Measurements from ENCODE around the gene ATP12A. TPM values are rescaled to one million over a fixed set of nuclear protein-coding genes. Genes with fewer than 3 reads are reported as not detected.

ATP12A gene
- total and polyA plus RNA-seq, 2 donors, result 0.28 to 2.2 TPM

DNA sequence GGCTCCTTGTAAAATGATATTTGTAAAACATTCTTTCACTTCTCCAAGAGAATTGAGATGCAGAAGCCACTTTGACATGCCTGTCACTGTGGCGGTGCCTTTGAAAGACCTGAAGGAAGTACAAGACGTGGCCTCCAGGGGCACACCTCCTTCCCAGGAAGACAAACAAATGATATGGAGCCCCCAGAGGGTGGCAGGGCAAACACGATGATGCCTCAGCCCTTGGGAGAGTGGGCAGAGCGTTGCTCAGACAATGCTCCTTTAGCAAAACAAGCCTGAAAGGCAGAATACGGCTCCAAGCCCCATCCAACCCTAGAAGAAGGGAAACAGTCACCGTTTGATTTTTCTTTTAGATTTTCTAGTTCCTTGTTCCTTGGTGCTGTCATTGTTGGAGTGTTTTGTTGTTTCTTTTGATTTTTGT lies 9.2 kb upstream of the ATP12A start:
- H3K36me3 ChIP-seq (ENCODE audit: control insufficient read depth in 2 of 2, insufficient read depth in 2 of 2, low read length in 1 of 2), result no peaks in the 10 kb centered on the region
- peak in 3 of 9 donors; percentile 15 to 50 (median 19) for DNase-seq (ENCODE audit: low read depth in 6 of 9, low spot score in 9 of 9)
- WGBS, result 3% methylated on average over 6 of the region's 6 CpGs
- H3K4me3 ChIP-seq (ENCODE audit: low read length in 2 of 2), result no peak overlapping the region
- no peak overlapping the region for H3K27ac ChIP-seq (ENCODE audit: low read depth in 1 of 2, low read length in 1 of 2)
- H3K9me3 ChIP-seq (ENCODE audit: control insufficient read depth in 2 of 2, insufficient read depth in 1 of 2, low read length in 1 of 2), result no peaks in the 10 kb centered on the region
- peaks cover 0 to 4% of the 10 kb centered on the region in 2 donors for H3K27me3 ChIP-seq (ENCODE audit: control insufficient read depth in 2 of 2, insufficient read depth in 1 of 2, low read length in 1 of 2)
- peaks cover 0 to 4% of the 10 kb centered on the region in 2 donors for H3K4me1 ChIP-seq (ENCODE audit: control insufficient read depth in 2 of 2, insufficient read depth in 2 of 2, low read length in 2 of 2)

DNA sequence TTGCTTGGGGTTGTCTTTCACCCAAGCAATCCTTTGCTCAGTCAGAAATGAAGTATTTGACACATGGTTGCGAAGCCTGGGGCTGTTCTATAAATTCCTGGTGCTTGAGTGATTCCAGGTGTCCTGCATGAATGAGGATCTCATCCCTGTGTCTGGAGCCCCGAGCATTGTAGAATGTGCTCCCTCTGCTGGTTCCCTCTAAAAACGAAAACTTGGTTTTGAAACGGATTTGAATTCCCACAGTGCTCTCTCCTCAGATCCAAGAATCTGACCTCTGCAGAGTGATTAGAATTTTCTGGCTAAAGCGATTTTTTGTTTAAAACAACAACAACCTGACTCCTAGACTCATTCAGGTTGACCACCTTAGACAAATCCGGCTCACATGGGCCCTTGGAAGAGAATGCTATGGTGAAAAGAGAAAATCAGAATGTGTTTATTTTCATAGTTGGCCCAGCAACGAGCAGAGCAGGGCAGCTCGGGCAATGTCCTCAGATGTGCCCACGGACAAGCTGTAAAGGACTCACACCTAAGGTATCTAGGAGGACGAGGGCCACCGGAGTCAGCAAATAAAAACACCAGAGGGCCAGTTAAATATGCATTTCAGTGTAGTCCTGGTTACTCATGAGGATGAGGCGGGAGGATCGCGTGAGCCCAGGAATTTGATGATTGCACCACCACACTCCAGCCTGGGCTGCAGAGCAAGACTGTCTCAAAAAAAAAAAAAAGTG lies 8.7 kb upstream of the ATP12A start:
- H3K4me3 ChIP-seq (ENCODE audit: low read length in 2 of 2), result no peak overlapping the region
- no peaks in the 10 kb centered on the region for H3K36me3 ChIP-seq (ENCODE audit: control insufficient read depth in 2 of 2, insufficient read depth in 2 of 2, low read length in 1 of 2)
- no peak overlapping the region for H3K27ac ChIP-seq (ENCODE audit: low read depth in 1 of 2, low read length in 1 of 2)
- no peaks in the 10 kb centered on the region for H3K9me3 ChIP-seq (ENCODE audit: control insufficient read depth in 2 of 2, insufficient read depth in 1 of 2, low read length in 1 of 2)
- WGBS, result 46% methylated on average over 14 of the region's 14 CpGs
- peaks cover 2 to 7% of the 10 kb centered on the region in 2 donors for H3K27me3 ChIP-seq (ENCODE audit: control insufficient read depth in 2 of 2, insufficient read depth in 1 of 2, low read length in 1 of 2)
- peaks cover 0 to 7% of the 10 kb centered on the region in 2 donors for H3K4me1 ChIP-seq (ENCODE audit: control insufficient read depth in 2 of 2, insufficient read depth in 2 of 2, low read length in 2 of 2)
- DNase-seq (ENCODE audit: low read depth in 6 of 9, low spot score in 9 of 9), result peak in 1 of 9 donors; percentile 49

- DNase-seq (ENCODE audit: low read depth in 6 of 9, low spot score in 9 of 9), result no peak
- Histone ChIP-seq H3K27ac (ENCODE audit: low read depth in 1 of 2, low read length in 1 of 2) (no peak overlapping the region), H3K9me3 (ENCODE audit: control insufficient read depth in 2 of 2, insufficient read depth in 1 of 2, low read length in 1 of 2) (no peaks in the 10 kb centered on the region), H3K27me3 (ENCODE audit: control insufficient read depth in 2 of 2, insufficient read depth in 1 of 2, low read length in 1 of 2) (peaks cover 2 to 11% of the 10 kb centered on the region in 2 donors), H3K4me3 (ENCODE audit: low read length in 2 of 2) (no peak overlapping the region), H3K4me1 (ENCODE audit: control insufficient read depth in 2 of 2, insufficient read depth in 2 of 2, low read length in 2 of 2) (peaks cover 0 to 7% of the 10 kb centered on the region in 2 donors), H3K36me3 (ENCODE audit: control insufficient read depth in 2 of 2, insufficient read depth in 2 of 2, low read length in 1 of 2) (no peaks in the 10 kb centered on the region)
- WGBS, result 87% methylated on average over 9 of the region's 9 CpGs
These were observed 7.8 kb upstream of the ATP12A start for GRCh38 chr13:24672141-24673132.

DNA sequence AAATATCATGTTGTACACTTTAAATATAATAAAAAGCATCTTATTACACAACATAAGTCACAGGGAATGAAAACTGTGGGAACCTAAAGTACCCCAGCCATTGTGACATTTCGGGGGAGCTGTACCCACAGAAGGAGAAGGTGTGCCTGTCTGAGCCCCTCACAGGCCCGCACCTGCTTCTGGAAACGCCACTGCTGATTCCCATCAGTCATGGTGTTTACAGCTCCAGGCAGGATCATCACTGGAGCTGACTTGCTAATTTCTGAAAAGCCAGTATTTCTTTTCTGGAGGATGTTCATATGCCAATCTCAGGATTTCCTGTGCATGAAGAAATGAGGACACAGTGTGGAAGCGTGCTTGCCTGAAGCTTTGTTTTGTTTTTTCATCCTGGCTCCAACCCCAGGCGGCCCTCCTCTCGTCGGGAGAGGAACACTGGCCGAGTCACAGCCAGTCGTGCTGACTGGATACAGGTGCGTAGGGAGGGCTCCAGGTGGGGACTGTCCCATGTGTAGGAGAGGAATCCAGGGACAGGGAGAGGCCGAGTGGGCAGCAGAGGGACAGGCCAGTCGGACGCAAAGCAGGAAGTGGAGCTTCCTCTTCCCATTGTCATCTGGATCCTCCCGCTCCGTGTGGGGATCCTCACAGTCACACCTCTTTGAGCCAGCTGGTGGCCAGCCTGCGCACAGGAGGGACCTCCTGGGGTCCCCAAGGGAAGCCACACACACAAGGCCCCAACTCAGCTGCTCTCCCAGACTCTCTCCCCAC lies 4.2 kb upstream of the ATP12A start:
- no peak overlapping the region for H3K27ac ChIP-seq (ENCODE audit: low read depth in 1 of 2, low read length in 1 of 2)
- DNase-seq (ENCODE audit: low read depth in 6 of 9, low spot score in 9 of 9), result no peak
- 89% methylated on average over 16 of the region's 16 CpGs for WGBS
- H3K27me3 ChIP-seq (ENCODE audit: control insufficient read depth in 2 of 2, insufficient read depth in 1 of 2, low read length in 1 of 2), result peaks cover 17 to 42% of the 10 kb centered on the region in 2 donors
- H3K36me3 ChIP-seq (ENCODE audit: control insufficient read depth in 2 of 2, insufficient read depth in 2 of 2, low read length in 1 of 2), result no peaks in the 10 kb centered on the region
- no peak overlapping the region for H3K4me3 ChIP-seq (ENCODE audit: low read length in 2 of 2)
- peaks cover 6 to 11% of the 10 kb centered on the region in 2 donors for H3K4me1 ChIP-seq (ENCODE audit: control insufficient read depth in 2 of 2, insufficient read depth in 2 of 2, low read length in 2 of 2)
- H3K9me3 ChIP-seq (ENCODE audit: control insufficient read depth in 2 of 2, insufficient read depth in 1 of 2, low read length in 1 of 2), result no peaks in the 10 kb centered on the region

DNA sequence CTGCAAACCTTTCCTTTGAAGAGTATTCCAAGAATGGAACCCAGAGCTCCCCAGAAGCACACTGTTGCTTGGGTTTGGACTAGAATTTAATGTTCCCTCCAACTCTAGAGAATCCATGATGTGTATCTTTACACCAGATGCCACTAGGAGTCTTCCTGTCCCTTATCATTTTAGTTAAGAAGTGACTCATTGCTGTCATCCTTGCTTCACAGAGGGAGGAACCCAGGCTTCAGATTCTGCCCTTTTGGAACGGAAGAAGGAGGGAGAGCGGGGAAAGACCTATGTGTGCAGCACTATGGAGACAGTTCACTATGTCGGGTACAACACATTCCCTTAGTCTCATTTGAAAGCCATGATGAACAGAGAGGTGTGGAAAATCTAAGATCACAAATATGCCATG lies 2.1 kb upstream of the ATP12A start:
- Histone ChIP-seq H3K4me1 (ENCODE audit: control insufficient read depth in 2 of 2, insufficient read depth in 2 of 2, low read length in 2 of 2) (peaks cover 6 to 10% of the 10 kb centered on the region in 2 donors), H3K9me3 (ENCODE audit: control insufficient read depth in 2 of 2, insufficient read depth in 1 of 2, low read length in 1 of 2) (no peaks in the 10 kb centered on the region), H3K27me3 (ENCODE audit: control insufficient read depth in 2 of 2, insufficient read depth in 1 of 2, low read length in 1 of 2) (peaks cover 24 to 56% of the 10 kb centered on the region in 2 donors), H3K27ac (ENCODE audit: low read depth in 1 of 2, low read length in 1 of 2) (no peak overlapping the region), H3K36me3 (ENCODE audit: control insufficient read depth in 2 of 2, insufficient read depth in 2 of 2, low read length in 1 of 2) (no peaks in the 10 kb centered on the region), H3K4me3 (ENCODE audit: low read length in 2 of 2) (no peak overlapping the region)
- WGBS, result 95% methylated on average over 3 of the region's 3 CpGs
- DNase-seq (ENCODE audit: low read depth in 6 of 9, low spot score in 9 of 9), result no peak

- no peak for DNase-seq (ENCODE audit: low read depth in 6 of 9, low spot score in 9 of 9)
- H3K4me1 ChIP-seq (ENCODE audit: control insufficient read depth in 2 of 2, insufficient read depth in 2 of 2, low read length in 2 of 2), result peaks cover 13 to 20% of the 10 kb centered on the region in 2 donors
- no peaks in the 10 kb centered on the region for H3K36me3 ChIP-seq (ENCODE audit: control insufficient read depth in 2 of 2, insufficient read depth in 2 of 2, low read length in 1 of 2)
- no peak overlapping the region for H3K27ac ChIP-seq (ENCODE audit: low read depth in 1 of 2, low read length in 1 of 2)
- 30% methylated on average over 6 of the region's 6 CpGs for WGBS
- H3K27me3 ChIP-seq (ENCODE audit: control insufficient read depth in 2 of 2, insufficient read depth in 1 of 2, low read length in 1 of 2), result peaks cover 24 to 56% of the 10 kb centered on the region in 2 donors
- H3K9me3 ChIP-seq (ENCODE audit: control insufficient read depth in 2 of 2, insufficient read depth in 1 of 2, low read length in 1 of 2), result no peaks in the 10 kb centered on the region
- no peak overlapping the region for H3K4me3 ChIP-seq (ENCODE audit: low read length in 2 of 2)
These were observed 522 bp upstream of the ATP12A start for GRCh38 chr13:24679686-24680085.

- 38% methylated on average over 29 of the region's 29 CpGs for WGBS
- Histone ChIP-seq H3K27me3 (ENCODE audit: control insufficient read depth in 2 of 2, insufficient read depth in 1 of 2, low read length in 1 of 2) (peaks cover 24 to 59% of the 10 kb centered on the region in 2 donors), H3K9me3 (ENCODE audit: control insufficient read depth in 2 of 2, insufficient read depth in 1 of 2, low read length in 1 of 2) (no peaks in the 10 kb centered on the region), H3K4me3 (ENCODE audit: low read length in 2 of 2) (peak overlapping the region in 1 of 2 donors; percentile 41), H3K27ac (ENCODE audit: low read depth in 1 of 2, low read length in 1 of 2) (no peak overlapping the region), H3K36me3 (ENCODE audit: control insufficient read depth in 2 of 2, insufficient read depth in 2 of 2, low read length in 1 of 2) (no peaks in the 10 kb centered on the region), H3K4me1 (ENCODE audit: control insufficient read depth in 2 of 2, insufficient read depth in 2 of 2, low read length in 2 of 2) (peaks cover 19 to 32% of the 10 kb centered on the region in 2 donors)
- no peak for DNase-seq (ENCODE audit: low read depth in 6 of 9, low spot score in 9 of 9)
These were observed 855 bp downstream of the ATP12A start for GRCh38 chr13:24680921-24681604.

- Histone ChIP-seq H3K36me3 (ENCODE audit: control insufficient read depth in 2 of 2, insufficient read depth in 2 of 2, low read length in 1 of 2) (no peaks in the 10 kb centered on the region), H3K9me3 (ENCODE audit: control insufficient read depth in 2 of 2, insufficient read depth in 1 of 2, low read length in 1 of 2) (no peaks in the 10 kb centered on the region), H3K4me1 (ENCODE audit: control insufficient read depth in 2 of 2, insufficient read depth in 2 of 2, low read length in 2 of 2) (peaks cover 19 to 29% of the 10 kb centered on the region in 2 donors), H3K4me3 (ENCODE audit: low read length in 2 of 2) (no peak overlapping the region), H3K27me3 (ENCODE audit: control insufficient read depth in 2 of 2, insufficient read depth in 1 of 2, low read length in 1 of 2) (peaks cover 21 to 56% of the 10 kb centered on the region in 2 donors), H3K27ac (ENCODE audit: low read depth in 1 of 2, low read length in 1 of 2) (no peak overlapping the region)
- 98% methylated on average over 1 of the region's 1 CpG for WGBS
- no peak for DNase-seq (ENCODE audit: low read depth in 6 of 9, low spot score in 9 of 9)
These were observed 1.7 kb downstream of the ATP12A start for GRCh38 chr13:24681930-24682329.
